Panc1 (cell line): ENCODE results near the gene DIAPH3. TPM values are rescaled to one million over a fixed set of nuclear protein-coding genes. Genes with fewer than 3 reads are reported as not detected.

Experiments
- ATAC-seq: fragments of 200-7000 bp; cut with Tn5 transposase; 2 replicates; pipeline ENCODE4 v1.9.1; 2020; ENCODE audit warnings: mild to moderate bottlenecking, moderate library complexity
- BruUV-seq: library from RNA; stranded (reverse); fragments of 400-500 nt; replicated peaks from 2 replicates; lab custom pipeline; 2021; lab: Mats Ljungman, UMichigan
- CTCF ChIA-PET: fragments of 300-600 bp; sonication (Branson Sonifier 250); formaldehyde crosslinking; loops from one replicate; lab custom pipeline; 2022; ENCODE audit warnings: antibody characterized with exemption; lab: Charles Lee
- POLR2A ChIA-PET: fragments of 300-600 bp; sonication (Branson Sonifier 250); formaldehyde crosslinking; loops from one replicate; lab custom pipeline; 2022; ENCODE audit warnings: antibody characterized with exemption; lab: Charles Lee
- DNase-seq: peaks from one replicate; pipeline ENCODE4 v3.0.0-alpha.2; 2010; ENCODE audit warnings: low read depth, low spot score
- H3K27ac ChIP-seq: 2 replicates; pipeline ENCODE4 v1.5.1; 2011; ENCODE audit warnings: mild to moderate bottlenecking, low read length, inconsistent platforms
- H3K27me3 ChIP-seq: fragments of 200-500 bp; sonication (Bioruptor generic); 2 replicates; pipeline ENCODE4 v1.6.0; 2014; ENCODE audit warnings: low read length, inconsistent platforms; ENCODE audit not compliant: control insufficient read depth, insufficient read depth
- H3K36me3 ChIP-seq: fragments of 200-500 bp; sonication (Bioruptor generic); 2 replicates; pipeline ENCODE4 v1.5.1; 2014; ENCODE audit warnings: inconsistent platforms, mild to moderate bottlenecking, low read length, moderate library complexity; ENCODE audit not compliant: control insufficient read depth, insufficient read depth
- H3K4me1 ChIP-seq: 2 replicates; pipeline ENCODE4 v1.5.1; 2011; ENCODE audit warnings: inconsistent platforms, mild to moderate bottlenecking, low read length, moderate library complexity; ENCODE audit not compliant: control insufficient read depth, insufficient read depth
- H3K4me3 ChIP-seq, 2 experiments: 2 replicates each; pipeline ENCODE4 v1.5.1; 2011 to 2012; ENCODE audit warnings: low read depth in 2 of 2, low read length in 2 of 2, mild to moderate bottlenecking in 2 of 2, inconsistent platforms in 1 of 2, moderate library complexity in 1 of 2
- H3K9me3 ChIP-seq: fragments of 200-500 bp; sonication (Bioruptor generic); 2 replicates; pipeline ENCODE4 v1.5.1; 2014; ENCODE audit warnings: low read depth, mild to moderate bottlenecking, inconsistent platforms, low read length, moderate library complexity; ENCODE audit not compliant: control insufficient read depth, insufficient read depth
- POLR2AphosphoS5 ChIP-seq: IDR thresholded peaks from 2 replicates; pipeline ENCODE4 v1.6.1; 2012; ENCODE audit warnings: mild to moderate bottlenecking, low read depth, low read length, moderate library complexity
- SIN3A ChIP-seq: IDR thresholded peaks from 2 replicates; pipeline ENCODE4 v1.6.1; 2012; ENCODE audit warnings: low read depth, mild to moderate bottlenecking, low read length, moderate library complexity, borderline replicate concordance; ENCODE audit not compliant: insufficient read depth
- TCF7L2 ChIP-seq: IDR thresholded peaks from 2 replicates; pipeline ENCODE4 v1.6.1; 2011; ENCODE audit warnings: mild to moderate bottlenecking, low read depth, low read length, inconsistent platforms
- in situ Hi-C: cut with HindIII; loops from 2 replicates; pipeline ENCODE4 v1.10.0; 2016; ENCODE audit warnings: low sequenced_read_pairs, low pct_unique_long_range_greater_than_20kb
- intact Hi-C: fragments of 100-400 bp; cut with micrococcal nuclease; formaldehyde crosslinking; loops from one replicate; pipeline ENCODE4 v1.10.0; 2022; ENCODE audit not compliant: unreplicated experiment
- total RNA-seq: library from RNA; stranded (reverse); gene quantifications from one replicate; pipeline ENCODE4 v1.2.1, GENCODE V29; 2021; ENCODE audit not compliant: unreplicated experiment
- TF ChIP-seq, protein P1 (sequence below), 2 experiments: IDR thresholded peaks; 2 replicates each; pipeline ENCODE4 v1.6.1; 2011 to 2012; ENCODE audit warnings: low read depth in 2 of 2, control low read depth in 1 of 2, low read length in 1 of 2, mild to moderate bottlenecking in 1 of 2, moderate library complexity in 1 of 2; ENCODE audit not compliant: insufficient read depth in 1 of 2
- TF ChIP-seq, protein P2 (sequence below): fragments of 450-650 bp; IDR thresholded peaks from 2 replicates; pipeline ENCODE4 v1.5.1; 2017; ENCODE audit warnings: mild to moderate bottlenecking

DIAPH3 gene
- total RNA-seq, 1 experiment from 2014 or later = 15.4 TPM

DNA sequence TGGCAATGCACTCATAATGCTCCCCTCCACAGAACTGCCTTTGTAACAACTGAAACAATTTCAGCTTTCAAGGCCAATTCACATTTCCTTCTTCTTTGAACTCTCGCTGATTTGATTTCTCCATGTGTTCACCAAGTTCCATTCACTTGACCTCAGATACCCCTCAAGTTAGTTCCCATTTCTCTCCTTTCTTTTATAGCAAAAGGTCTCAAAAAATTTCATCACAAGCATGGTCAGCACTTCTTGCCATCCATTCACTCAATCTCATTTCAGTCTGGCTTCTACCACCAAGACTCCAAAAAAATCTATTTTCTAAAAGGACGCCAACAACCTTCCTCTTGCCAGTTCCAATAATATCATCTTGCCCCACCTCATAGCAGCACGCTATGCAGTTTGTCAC is 135.7 kb downstream of the DIAPH3 start:
- Histone ChIP-seq H3K9me3 (no peaks in the 10 kb centered on the region), H3K27ac (no peak overlapping the region), H3K36me3 (no peaks in the 10 kb centered on the region), H3K27me3 (no peaks in the 10 kb centered on the region), H3K4me1 (no peaks in the 10 kb centered on the region), H3K4me3 (no peak overlapping the region)
- in situ Hi-C loops = no loop called here
- ATAC-seq (no peak), DNase-seq (no peak)
- POLR2A ChIA-PET = no interaction called here
- intact Hi-C loops = no loop called here
- TF ChIP-seq, protein P1, sequence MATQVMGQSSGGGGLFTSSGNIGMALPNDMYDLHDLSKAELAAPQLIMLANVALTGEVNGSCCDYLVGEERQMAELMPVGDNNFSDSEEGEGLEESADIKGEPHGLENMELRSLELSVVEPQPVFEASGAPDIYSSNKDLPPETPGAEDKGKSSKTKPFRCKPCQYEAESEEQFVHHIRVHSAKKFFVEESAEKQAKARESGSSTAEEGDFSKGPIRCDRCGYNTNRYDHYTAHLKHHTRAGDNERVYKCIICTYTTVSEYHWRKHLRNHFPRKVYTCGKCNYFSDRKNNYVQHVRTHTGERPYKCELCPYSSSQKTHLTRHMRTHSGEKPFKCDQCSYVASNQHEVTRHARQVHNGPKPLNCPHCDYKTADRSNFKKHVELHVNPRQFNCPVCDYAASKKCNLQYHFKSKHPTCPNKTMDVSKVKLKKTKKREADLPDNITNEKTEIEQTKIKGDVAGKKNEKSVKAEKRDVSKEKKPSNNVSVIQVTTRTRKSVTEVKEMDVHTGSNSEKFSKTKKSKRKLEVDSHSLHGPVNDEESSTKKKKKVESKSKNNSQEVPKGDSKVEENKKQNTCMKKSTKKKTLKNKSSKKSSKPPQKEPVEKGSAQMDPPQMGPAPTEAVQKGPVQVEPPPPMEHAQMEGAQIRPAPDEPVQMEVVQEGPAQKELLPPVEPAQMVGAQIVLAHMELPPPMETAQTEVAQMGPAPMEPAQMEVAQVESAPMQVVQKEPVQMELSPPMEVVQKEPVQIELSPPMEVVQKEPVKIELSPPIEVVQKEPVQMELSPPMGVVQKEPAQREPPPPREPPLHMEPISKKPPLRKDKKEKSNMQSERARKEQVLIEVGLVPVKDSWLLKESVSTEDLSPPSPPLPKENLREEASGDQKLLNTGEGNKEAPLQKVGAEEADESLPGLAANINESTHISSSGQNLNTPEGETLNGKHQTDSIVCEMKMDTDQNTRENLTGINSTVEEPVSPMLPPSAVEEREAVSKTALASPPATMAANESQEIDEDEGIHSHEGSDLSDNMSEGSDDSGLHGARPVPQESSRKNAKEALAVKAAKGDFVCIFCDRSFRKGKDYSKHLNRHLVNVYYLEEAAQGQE (IDR thresholded peaks at IDR 0.05; ENCODE audit: insufficient read depth in 1 of 2, low read depth in 2 of 2, low read length in 1 of 2) = no peak
- TF ChIP-seq POLR2AphosphoS5 (no peak), TCF7L2 (no peak), SIN3A (no peak)
- TF ChIP-seq, protein P2, sequence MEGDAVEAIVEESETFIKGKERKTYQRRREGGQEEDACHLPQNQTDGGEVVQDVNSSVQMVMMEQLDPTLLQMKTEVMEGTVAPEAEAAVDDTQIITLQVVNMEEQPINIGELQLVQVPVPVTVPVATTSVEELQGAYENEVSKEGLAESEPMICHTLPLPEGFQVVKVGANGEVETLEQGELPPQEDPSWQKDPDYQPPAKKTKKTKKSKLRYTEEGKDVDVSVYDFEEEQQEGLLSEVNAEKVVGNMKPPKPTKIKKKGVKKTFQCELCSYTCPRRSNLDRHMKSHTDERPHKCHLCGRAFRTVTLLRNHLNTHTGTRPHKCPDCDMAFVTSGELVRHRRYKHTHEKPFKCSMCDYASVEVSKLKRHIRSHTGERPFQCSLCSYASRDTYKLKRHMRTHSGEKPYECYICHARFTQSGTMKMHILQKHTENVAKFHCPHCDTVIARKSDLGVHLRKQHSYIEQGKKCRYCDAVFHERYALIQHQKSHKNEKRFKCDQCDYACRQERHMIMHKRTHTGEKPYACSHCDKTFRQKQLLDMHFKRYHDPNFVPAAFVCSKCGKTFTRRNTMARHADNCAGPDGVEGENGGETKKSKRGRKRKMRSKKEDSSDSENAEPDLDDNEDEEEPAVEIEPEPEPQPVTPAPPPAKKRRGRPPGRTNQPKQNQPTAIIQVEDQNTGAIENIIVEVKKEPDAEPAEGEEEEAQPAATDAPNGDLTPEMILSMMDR = no peak
- BruUV-seq = no TSS peak
- CTCF ChIA-PET = no interaction called here

DNA sequence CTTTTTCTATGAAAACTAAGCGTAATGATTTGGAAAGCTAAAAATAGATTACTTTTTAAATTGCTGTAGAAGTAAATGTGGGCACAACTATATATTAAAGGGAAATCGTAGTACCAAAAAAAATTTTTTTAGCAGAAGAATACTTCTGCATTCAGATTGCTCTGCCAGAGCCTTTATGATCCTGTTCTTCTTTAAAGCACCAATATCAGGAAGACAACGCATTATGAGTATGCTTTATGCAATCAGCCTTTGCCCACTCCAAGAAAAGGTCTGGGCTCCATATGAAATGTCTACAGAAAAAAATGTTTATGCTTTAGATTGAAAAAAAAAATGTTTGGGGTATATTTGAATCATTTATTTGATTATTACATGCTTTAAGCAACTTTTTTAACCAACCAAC is 137.4 kb downstream of the DIAPH3 start:
- ChIA-PET POLR2A (no interaction called here), CTCF (no interaction called here)
- Histone ChIP-seq H3K27ac (no peak overlapping the region), H3K4me1 (no peaks in the 10 kb centered on the region), H3K36me3 (no peaks in the 10 kb centered on the region), H3K9me3 (no peaks in the 10 kb centered on the region), H3K4me3 (no peak overlapping the region), H3K27me3 (no peaks in the 10 kb centered on the region)
- intact Hi-C loops = no loop called here
- in situ Hi-C loops = no loop called here
- ATAC-seq (no peak), DNase-seq (no peak)
- TF ChIP-seq, protein P2 = no peak
- no peak for TF ChIP-seq SIN3A
- TF ChIP-seq, protein P1 (IDR thresholded peaks at IDR 0.05; ENCODE audit: insufficient read depth in 1 of 2, low read depth in 2 of 2, low read length in 1 of 2) = no peak
- no peak for TF ChIP-seq POLR2AphosphoS5
- no peak for TF ChIP-seq TCF7L2
- no TSS peak for BruUV-seq
